Measurements from ENCODE around the gene SLC49A4.

DNA sequence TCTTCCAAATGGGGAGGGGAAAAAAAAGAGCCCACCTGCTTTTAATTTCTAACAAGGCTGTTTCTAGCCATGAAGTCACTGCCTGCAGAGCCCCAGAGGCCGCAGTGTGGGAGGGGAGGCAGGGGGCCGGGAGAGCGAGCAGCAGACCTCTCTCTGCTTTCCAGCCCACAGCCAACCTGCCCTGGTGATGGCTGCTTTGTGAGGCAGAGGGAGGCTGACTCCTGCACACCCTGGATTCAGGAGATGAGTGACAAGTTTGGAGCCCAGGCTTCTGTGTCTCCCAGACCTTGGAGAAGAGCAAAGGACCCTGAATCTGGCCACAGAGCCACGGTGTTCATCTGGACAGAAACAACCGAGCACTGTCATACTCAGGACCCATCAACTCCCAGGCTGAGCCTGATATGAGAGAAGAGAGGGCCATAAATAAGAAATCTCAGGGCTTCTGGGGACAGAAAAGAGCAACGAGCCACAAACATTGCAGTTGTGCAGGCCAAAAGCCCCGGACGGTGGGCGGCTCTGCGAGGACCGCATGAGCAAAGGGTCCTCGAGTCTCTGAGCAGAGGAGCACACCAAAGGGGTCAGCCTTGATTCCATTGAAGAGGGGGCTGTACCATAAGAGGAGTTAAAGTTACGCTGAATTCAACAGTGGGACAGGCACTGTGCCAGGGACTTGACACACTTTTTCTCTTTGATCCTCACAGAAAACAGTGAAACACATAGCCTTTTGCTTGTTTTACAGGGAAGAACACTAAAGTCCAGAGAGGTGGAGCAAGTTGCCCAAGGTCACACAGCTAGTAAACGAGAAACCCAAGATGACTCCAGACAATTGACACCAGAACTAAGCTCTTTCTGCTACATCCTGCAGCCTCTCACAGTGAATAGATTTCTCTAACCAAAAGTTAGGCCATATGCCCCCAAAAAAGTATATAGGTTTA, 135.5 kb downstream of the SLC49A4 start:
- TF ChIP-seq GATA2 (CRISPR knock-in tag; IDR thresholded peaks at IDR 0.05) (no peak), GABPA (IDR thresholded peaks at IDR 0.05; ENCODE audit: low read depth) (no peak), RFX5 (IDR thresholded peaks at IDR 0.05; ENCODE audit: low read length) (no peak), REST (IDR thresholded peaks at IDR 0.05; ENCODE audit: low read depth, low read length) (no peak), RCOR1 (IDR thresholded peaks at IDR 0.05; ENCODE audit: low read length) (no peak; the same call in 1 of the 2 replicates), YY1 (IDR thresholded peaks at IDR 0.05; ENCODE audit: low read depth) (no peak), IRF3 (IDR thresholded peaks at IDR 0.05; ENCODE audit: low read depth, low read length) (no peak), MAX (IDR thresholded peaks at IDR 0.05; ENCODE audit: low read depth) (no peak), TCF12 (IDR thresholded peaks at IDR 0.05) (no peak), PBX3 (IDR thresholded peaks at IDR 0.05) (no peak), SMC3 (IDR thresholded peaks at IDR 0.05; ENCODE audit: low read depth, low read length) (no peak; the same call in 1 of the 2 replicates), TAF1 (IDR thresholded peaks at IDR 0.05; ENCODE audit: borderline replicate concordance, low read depth, low read length) (no peak)
- TF ChIP-seq, protein P1, sequence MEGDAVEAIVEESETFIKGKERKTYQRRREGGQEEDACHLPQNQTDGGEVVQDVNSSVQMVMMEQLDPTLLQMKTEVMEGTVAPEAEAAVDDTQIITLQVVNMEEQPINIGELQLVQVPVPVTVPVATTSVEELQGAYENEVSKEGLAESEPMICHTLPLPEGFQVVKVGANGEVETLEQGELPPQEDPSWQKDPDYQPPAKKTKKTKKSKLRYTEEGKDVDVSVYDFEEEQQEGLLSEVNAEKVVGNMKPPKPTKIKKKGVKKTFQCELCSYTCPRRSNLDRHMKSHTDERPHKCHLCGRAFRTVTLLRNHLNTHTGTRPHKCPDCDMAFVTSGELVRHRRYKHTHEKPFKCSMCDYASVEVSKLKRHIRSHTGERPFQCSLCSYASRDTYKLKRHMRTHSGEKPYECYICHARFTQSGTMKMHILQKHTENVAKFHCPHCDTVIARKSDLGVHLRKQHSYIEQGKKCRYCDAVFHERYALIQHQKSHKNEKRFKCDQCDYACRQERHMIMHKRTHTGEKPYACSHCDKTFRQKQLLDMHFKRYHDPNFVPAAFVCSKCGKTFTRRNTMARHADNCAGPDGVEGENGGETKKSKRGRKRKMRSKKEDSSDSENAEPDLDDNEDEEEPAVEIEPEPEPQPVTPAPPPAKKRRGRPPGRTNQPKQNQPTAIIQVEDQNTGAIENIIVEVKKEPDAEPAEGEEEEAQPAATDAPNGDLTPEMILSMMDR (IDR thresholded peaks at IDR 0.05), result no peak
- TF ChIP-seq, protein P2, sequence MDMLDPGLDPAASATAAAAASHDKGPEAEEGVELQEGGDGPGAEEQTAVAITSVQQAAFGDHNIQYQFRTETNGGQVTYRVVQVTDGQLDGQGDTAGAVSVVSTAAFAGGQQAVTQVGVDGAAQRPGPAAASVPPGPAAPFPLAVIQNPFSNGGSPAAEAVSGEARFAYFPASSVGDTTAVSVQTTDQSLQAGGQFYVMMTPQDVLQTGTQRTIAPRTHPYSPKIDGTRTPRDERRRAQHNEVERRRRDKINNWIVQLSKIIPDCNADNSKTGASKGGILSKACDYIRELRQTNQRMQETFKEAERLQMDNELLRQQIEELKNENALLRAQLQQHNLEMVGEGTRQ (IDR thresholded peaks at IDR 0.05; ENCODE audit: borderline replicate concordance, low read depth, low read length), result no peak

Measured in SK-N-SH (cell line).